Keratinocyte (primary cell): ENCODE results near the gene EHBP1. TPM values are rescaled to one million over a fixed set of nuclear protein-coding genes. Genes with fewer than 3 reads are reported as not detected.

Experiments
- DNase-seq: peaks from one replicate; pipeline ENCODE4 v3.0.0-alpha.2; 2011; ENCODE audit warnings: low read depth, missing footprints, low spot score
- FAIRE-seq: peaks from 2 replicates; lab custom pipeline; 2011; peaks lifted over from hg19 to GRCh38; lab: Jason Lieb, UNC
- H2AFZ ChIP-seq: 2 replicates; pipeline ENCODE4 v1.6.0; 2012; ENCODE audit warnings: low read length, control low read depth, inconsistent platforms; ENCODE audit not compliant: control insufficient read depth
- H3K27ac ChIP-seq: 2 replicates; pipeline ENCODE4 v1.5.1; 2011; ENCODE audit warnings: low read length; ENCODE audit not compliant: control insufficient read depth, insufficient read depth
- H3K27me3 ChIP-seq: 3 replicates; pipeline ENCODE4 v1.6.0; 2011; ENCODE audit warnings: low read length; ENCODE audit not compliant: control insufficient read depth, insufficient read depth; ENCODE audit errors: extremely low read depth
- H3K36me3 ChIP-seq, 2 experiments: 2 replicates in 1 of 2; 3 replicates in 1 of 2; pipeline ENCODE4 v1.5.1; 2011; ENCODE audit warnings: low read length in 2 of 2, mild to moderate bottlenecking in 1 of 2; ENCODE audit not compliant: control insufficient read depth in 2 of 2, insufficient read depth in 2 of 2; ENCODE audit errors: extremely low read depth in 1 of 2
- H3K4me1 ChIP-seq: 3 replicates; pipeline ENCODE4 v1.5.1; 2011; ENCODE audit warnings: low read length; ENCODE audit not compliant: control insufficient read depth, insufficient read depth; ENCODE audit errors: extremely low read depth
- H3K4me2 ChIP-seq: 3 replicates; pipeline ENCODE4 v1.6.0; 2011; ENCODE audit warnings: low read depth, low read length; ENCODE audit not compliant: control insufficient read depth, insufficient read depth; ENCODE audit errors: extremely low read depth
- H3K4me3 ChIP-seq, 3 experiments: fragments of 200-600 bp in 1 of 3; sonication (generic) in 1 of 3; 2 replicates in 2 of 3; 3 replicates in 1 of 3; pipeline ENCODE4 v1.5.1; 2011 to 2016; ENCODE audit warnings: low read length in 3 of 3, mild to moderate bottlenecking in 3 of 3, control low read depth in 2 of 3, inconsistent platforms in 1 of 3, low read depth in 1 of 3, mixed read lengths in 1 of 3, mixed run types in 1 of 3, moderate library complexity in 1 of 3; ENCODE audit not compliant: control insufficient read depth in 2 of 3, insufficient read depth in 2 of 3; ENCODE audit errors: extremely low read depth in 1 of 3
- H3K79me2 ChIP-seq: 2 replicates; pipeline ENCODE4 v1.6.0; 2012; ENCODE audit warnings: low read length; ENCODE audit not compliant: control insufficient read depth, insufficient read depth
- H3K9ac ChIP-seq: 3 replicates; pipeline ENCODE4 v1.6.0; 2011; ENCODE audit warnings: low read length; ENCODE audit not compliant: control insufficient read depth, insufficient read depth; ENCODE audit errors: extremely low read depth
- H3K9me1 ChIP-seq: 3 replicates; pipeline ENCODE4 v1.6.0; 2011; ENCODE audit warnings: low read length; ENCODE audit not compliant: control insufficient read depth, insufficient read depth; ENCODE audit errors: extremely low read depth
- H3K9me3 ChIP-seq: 2 replicates; pipeline ENCODE4 v1.5.1; 2012; ENCODE audit warnings: low read depth, low read length; ENCODE audit not compliant: control insufficient read depth
- H4K20me1 ChIP-seq: 3 replicates; pipeline ENCODE4 v1.6.0; 2011; ENCODE audit warnings: low read length; ENCODE audit not compliant: control insufficient read depth, insufficient read depth; ENCODE audit errors: extremely low read depth
- CTCF ChIP-seq, 3 experiments: IDR thresholded peaks in 1 of 3; conservative IDR thresholded peaks in 1 of 3; optimal IDR thresholded peaks in 1 of 3; 2 replicates in 2 of 3; 3 replicates in 1 of 3; pipeline versions ENCODE3 to v1.5.1; 2011; ENCODE audit warnings: low read length in 3 of 3, mild to moderate bottlenecking in 3 of 3, moderate library complexity in 2 of 3, control low read depth in 1 of 3, inconsistent platforms in 1 of 3; ENCODE audit not compliant: insufficient read depth in 2 of 3; ENCODE audit errors: extremely low read depth in 1 of 3
- EZH2 ChIP-seq: IDR thresholded peaks from one replicate; pipeline ENCODE4 v1.6.1; 2012; ENCODE audit warnings: inconsistent platforms, mild to moderate bottlenecking, low read length, moderate library complexity
- dilution Hi-C: fragments of 300-500 bp; cut with MboI; formaldehyde crosslinking; loops from one replicate; pipeline ENCODE4 v1.7.0; 2020; ENCODE audit warnings: low sequenced_read_pairs; ENCODE audit not compliant: extremely low pct_ligation_motif_present
- polyA plus RNA-seq, 5 experiments: library from polyadenylated mRNA; depleted of rRNA in 3 of 5; stranded (reverse) in 3 of 5; stranded (forward) in 1 of 5; unstranded in 1 of 5; fragments of >200 nt; gene quantifications; 1 replicate in 1 of 5; 2 replicates in 3 of 5; 3 replicates in 1 of 5; pipeline versions ENCODE4 v1.2.1 to v1.2.3, GENCODE V29; 2011 to 2012; ENCODE audit warnings: missing spikeins in 2 of 5, low read depth in 1 of 5, low replicate concordance in 1 of 5

The EHBP1 gene
- polyA plus RNA-seq, 1 donor (not counting 4 experiments of a cell fraction or from before 2014, with no cell fraction given), result 59.0 TPM

- H2AFZ ChIP-seq, result no peak overlapping the region
- no peak for FAIRE-seq
- no peak for TF ChIP-seq CTCF (optimal IDR thresholded peaks at IDR 0.05 in 1 of 3, IDR thresholded peaks at IDR 0.05 in 1 of 3, conservative IDR thresholded peaks at IDR 0.05 in 1 of 3; ENCODE audit: extremely low read depth in 1 of 3, insufficient read depth in 2 of 3, low read length in 3 of 3)
- TF ChIP-seq EZH2, result no peak
- no peak overlapping the region for H3K27ac ChIP-seq
- H3K36me3 ChIP-seq, result peaks cover 4 to 6% of the 10 kb centered on the region in 2 experiments
- DNase-seq, result no peak
- peaks cover 19% of the 10 kb centered on the region for H3K4me1 ChIP-seq
- H3K79me2 ChIP-seq, result no peaks in the 10 kb centered on the region
- H3K9me1 ChIP-seq, result no peaks in the 10 kb centered on the region
- no peaks in the 10 kb centered on the region for H4K20me1 ChIP-seq
- no peak overlapping the region for H3K4me3 ChIP-seq
- H3K9ac ChIP-seq, result no peak overlapping the region
- no peaks in the 10 kb centered on the region for H3K9me3 ChIP-seq
- H3K4me2 ChIP-seq, result no peak overlapping the region
- no peaks in the 10 kb centered on the region for H3K27me3 ChIP-seq
- dilution Hi-C loops, result no loop called here
Measured at GRCh38 chr2:63000801-63001200, 295.3 kb downstream of the EHBP1 start.

- no peak for TF ChIP-seq EZH2
- no peak for TF ChIP-seq CTCF (optimal IDR thresholded peaks at IDR 0.05 in 1 of 3, IDR thresholded peaks at IDR 0.05 in 1 of 3, conservative IDR thresholded peaks at IDR 0.05 in 1 of 3; ENCODE audit: extremely low read depth in 1 of 3, insufficient read depth in 2 of 3, low read length in 3 of 3)
- no peak for FAIRE-seq
- Histone ChIP-seq H3K9me1 (no peaks in the 10 kb centered on the region), H3K4me1 (peaks cover 19% of the 10 kb centered on the region), H3K79me2 (no peaks in the 10 kb centered on the region), H2AFZ (no peak overlapping the region), H3K9me3 (no peaks in the 10 kb centered on the region), H3K27ac (no peak overlapping the region), H3K9ac (no peak overlapping the region), H4K20me1 (no peaks in the 10 kb centered on the region), H3K27me3 (no peaks in the 10 kb centered on the region), H3K4me2 (no peak overlapping the region), H3K36me3 (peaks cover 4 to 5% of the 10 kb centered on the region in 2 experiments), H3K4me3 (no peak overlapping the region)
- DNase-seq, result no peak
- dilution Hi-C loops, result no loop called here
Measured at GRCh38 chr2:63001576-63001975, 296.1 kb downstream of the EHBP1 start.
